Activated T-cell treated with anti-CD3 and anti-CD28 coated beads, Interleukin-2, amount 50 U/mL, for 1 hour (primary cell): ENCODE results near the gene LIPC.
"Not testable (repeated sequence)": the region's sequence is repeated elsewhere in the genome, so short reads cannot be mapped to it uniquely, and the experiment has no call there.

Experiments used
- DNase-seq: peaks from one replicate; pipeline ENCODE4 v3.0.0-alpha.2; 2020

Gene LIPC

GRCh38 chr15:58595516-58596263, 163.9 kb downstream of the LIPC start:
- DNase-seq: no peak

GRCh38 chr15:58597943-58598828, 166.4 kb downstream of the LIPC start:
- DNase-seq: no peak

DNA sequence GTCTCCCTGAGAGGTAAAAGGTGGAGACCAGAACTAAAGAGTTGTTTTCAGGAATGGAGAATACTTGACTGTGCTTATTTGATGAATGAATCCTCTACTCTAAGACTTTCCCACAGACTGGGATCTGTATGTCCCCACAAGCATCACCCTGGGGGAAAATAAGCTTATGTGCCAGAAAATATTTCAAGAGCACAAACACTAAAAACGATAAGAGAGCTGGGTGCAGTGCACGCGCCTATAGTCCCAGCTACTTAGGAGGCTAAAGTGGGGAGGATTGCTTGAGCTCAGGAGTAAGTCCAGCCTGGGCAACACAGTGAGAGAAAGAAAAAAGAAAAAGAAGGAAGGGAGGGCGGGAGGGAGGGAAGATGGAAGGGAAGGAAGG, 167.0 kb downstream of the LIPC start:
- DNase-seq: no peak

GRCh38 chr15:58602823-58603222, 171.0 kb downstream of the LIPC start:
- no peak for DNase-seq

- DNase-seq: not testable (repeated sequence)
Measured at GRCh38 chr15:58603927-58604326, 172.1 kb downstream of the LIPC start.

DNA sequence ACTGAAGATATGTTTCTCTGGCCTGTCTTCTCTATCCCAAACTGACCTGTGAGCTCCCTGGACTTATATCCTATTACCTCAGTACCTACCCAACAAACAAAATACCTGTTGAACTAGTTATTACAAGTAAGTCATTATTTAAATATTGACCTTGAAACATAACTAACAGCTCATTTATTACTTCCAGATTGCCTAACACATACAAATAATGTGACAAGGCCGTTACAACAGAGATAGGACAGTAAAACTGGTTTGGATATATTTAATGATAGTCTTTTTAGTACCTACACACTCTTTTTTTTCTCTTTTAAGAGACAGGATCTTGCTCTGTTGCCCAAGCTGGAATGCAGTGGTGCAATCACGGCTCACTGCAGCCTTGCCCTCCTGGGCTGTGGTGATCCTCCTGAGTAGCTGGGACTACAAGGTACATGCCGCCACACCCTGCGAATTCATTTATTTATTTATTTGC, 172.7 kb downstream of the LIPC start:
- no peak for DNase-seq

- no peak for DNase-seq
Measured at GRCh38 chr15:58605931-58606530, 174.2 kb downstream of the LIPC start.

DNA sequence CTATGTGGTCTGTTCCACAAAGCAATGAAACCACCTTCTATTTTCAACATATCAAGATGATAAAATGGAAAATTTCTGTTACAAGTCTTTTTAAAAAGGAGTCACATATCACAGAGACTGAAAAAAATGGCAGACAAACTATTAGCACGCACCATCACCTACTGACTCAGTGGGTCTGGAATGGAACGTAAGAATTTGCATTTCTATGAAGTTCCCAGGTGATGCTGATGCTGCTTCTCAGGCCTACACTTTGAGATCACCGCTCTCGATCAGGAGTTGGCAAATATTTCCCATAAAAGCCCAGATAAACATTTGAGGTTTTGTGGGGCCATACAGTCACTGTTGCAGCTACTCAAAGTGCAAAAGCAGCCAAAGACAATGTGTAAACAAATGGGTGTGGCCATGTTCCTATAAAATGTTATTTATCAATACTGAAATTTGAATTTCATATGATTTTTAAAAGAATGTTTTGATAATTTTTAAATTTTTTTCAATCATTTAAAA, 174.8 kb downstream of the LIPC start:
- no peak for DNase-seq

- no peak for DNase-seq
Measured at GRCh38 chr15:58608129-58608590, 176.4 kb downstream of the LIPC start.

DNA sequence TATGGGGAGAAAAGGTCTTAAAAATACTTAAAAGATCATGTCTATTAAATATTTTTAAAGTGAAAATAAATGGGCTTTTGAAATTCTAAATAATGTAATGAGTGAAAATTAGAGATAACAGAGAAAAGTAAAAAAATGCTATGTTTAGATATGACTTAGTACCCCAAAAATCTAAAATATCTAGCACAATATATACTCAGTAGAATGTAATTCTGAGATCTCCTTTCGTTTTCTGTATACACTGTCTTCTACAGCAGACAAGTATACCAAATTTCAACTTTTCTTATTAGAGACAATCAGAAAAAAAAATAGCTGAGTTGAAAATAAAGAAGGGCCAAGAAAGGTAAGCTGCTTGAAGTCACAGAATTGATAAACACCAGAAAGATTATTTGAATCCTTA, 176.9 kb downstream of the LIPC start:
- DNase-seq: no peak

DNA sequence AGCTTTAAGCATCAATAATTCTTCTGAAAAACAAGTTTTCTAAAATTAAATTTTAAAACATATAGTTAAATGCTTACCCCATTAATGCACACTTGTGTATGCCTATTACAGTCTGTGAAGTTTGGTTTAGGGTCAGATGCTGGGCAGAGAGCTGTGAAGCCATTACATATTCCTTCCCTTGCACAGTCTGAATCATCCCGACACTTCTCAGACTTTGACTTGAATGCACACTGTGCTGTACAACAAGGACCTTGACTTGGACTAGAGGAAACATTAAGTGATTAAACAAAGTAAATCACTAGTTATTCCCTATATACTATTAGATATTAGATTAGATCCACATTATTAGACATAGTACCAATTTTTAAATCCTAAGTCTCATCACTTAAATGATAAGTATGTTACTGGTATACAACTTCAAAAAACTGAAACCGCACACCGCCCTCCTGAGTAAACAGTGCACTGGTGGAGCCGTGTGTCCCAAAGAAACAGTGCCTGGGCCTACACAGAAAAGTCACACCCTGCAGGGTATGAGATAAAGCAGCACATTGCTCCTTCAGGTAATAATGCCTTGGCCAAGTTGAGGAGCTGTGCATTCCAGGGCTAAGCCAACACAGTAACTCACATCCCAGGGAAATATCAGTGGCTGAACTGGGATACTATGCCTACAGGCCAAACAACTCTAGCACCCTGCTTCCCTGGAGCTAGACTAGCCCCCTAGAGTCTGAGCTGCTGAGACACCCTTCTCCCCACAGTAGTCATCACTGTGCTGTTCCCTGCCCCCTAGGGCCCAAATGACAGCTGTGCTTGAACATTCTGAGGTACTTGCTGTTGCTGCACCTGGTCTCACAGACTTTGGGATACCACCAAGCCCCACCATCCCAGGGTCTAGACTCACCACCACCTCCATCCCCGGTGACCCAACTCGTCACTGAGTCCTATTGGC, 180.2 kb downstream of the LIPC start:
- DNase-seq: no peak

GRCh38 chr15:58616171-58616570, 184.4 kb downstream of the LIPC start:
- DNase-seq: no peak
